Activated CD8-positive, alpha-beta T cell treated with anti-CD3 and anti-CD28 coated beads for 36 hours (primary cell): ENCODE measurements around the gene LHX4. TPM values are rescaled to one million over a fixed set of nuclear protein-coding genes. Genes with fewer than 3 reads are reported as not detected.

Experiments used
- ATAC-seq: fragments of 200-7000 bp; cut with Tn5 transposase; one replicate; pipeline ENCODE4 v1.10.0; 2021; ENCODE audit warnings: mild to moderate bottlenecking, moderate library complexity
- CTCF ChIA-PET: fragments of 350-600 bp; sonication (Branson Sonifier 250); formaldehyde crosslinking; loops from one replicate; lab custom pipeline; 2021; ENCODE audit warnings: antibody characterized with exemption; lab: Charles Lee
- POLR2A ChIA-PET: fragments of 350-600 bp; sonication (Branson Sonifier 250); formaldehyde crosslinking; loops from one replicate; lab custom pipeline; 2021; ENCODE audit warnings: antibody characterized with exemption; lab: Charles Lee
- DNase-seq: peaks from one replicate; pipeline ENCODE4 v3.0.0-alpha.2; 2020
- H3K27ac Mint-ChIP-seq: one replicate; pipeline ENCODE4 v1.8.0; 2021; ENCODE audit warnings: mild to moderate bottlenecking, mixed read lengths
- H3K27me3 Mint-ChIP-seq: one replicate; pipeline ENCODE4 v1.8.0; 2021; ENCODE audit warnings: mixed read lengths
- H3K36me3 Mint-ChIP-seq: one replicate; pipeline ENCODE4 v1.8.0; 2021; ENCODE audit warnings: low read depth, mixed read lengths
- H3K4me1 Mint-ChIP-seq: one replicate; pipeline ENCODE4 v1.8.0; 2021; ENCODE audit warnings: low read depth, mixed read lengths
- H3K4me3 Mint-ChIP-seq: one replicate; pipeline ENCODE4 v1.8.0; 2021; ENCODE audit warnings: mild to moderate bottlenecking, moderate library complexity, mixed read lengths
- H3K9me3 Mint-ChIP-seq: one replicate; pipeline ENCODE4 v1.8.0; 2021; ENCODE audit warnings: mixed read lengths
- intact Hi-C: fragments of 100-400 bp; cut with micrococcal nuclease; formaldehyde crosslinking; loops from one replicate; pipeline ENCODE4 v1.10.0; 2022
- total RNA-seq, 2 experiments: library from RNA; stranded (reverse); gene quantifications; one replicate each; pipeline ENCODE4 v1.2.3, GENCODE V29; 2021
- TF ChIP-seq, protein P1 (sequence below): fragments of 200-600 bp; IDR thresholded peaks from one replicate; pipeline ENCODE4 v1.8.0; 2022; ENCODE audit warnings: antibody characterized with exemption, mild to moderate bottlenecking

Gene LHX4
- total RNA-seq, 2 experiments from 2014 or later = not detected

DNA sequence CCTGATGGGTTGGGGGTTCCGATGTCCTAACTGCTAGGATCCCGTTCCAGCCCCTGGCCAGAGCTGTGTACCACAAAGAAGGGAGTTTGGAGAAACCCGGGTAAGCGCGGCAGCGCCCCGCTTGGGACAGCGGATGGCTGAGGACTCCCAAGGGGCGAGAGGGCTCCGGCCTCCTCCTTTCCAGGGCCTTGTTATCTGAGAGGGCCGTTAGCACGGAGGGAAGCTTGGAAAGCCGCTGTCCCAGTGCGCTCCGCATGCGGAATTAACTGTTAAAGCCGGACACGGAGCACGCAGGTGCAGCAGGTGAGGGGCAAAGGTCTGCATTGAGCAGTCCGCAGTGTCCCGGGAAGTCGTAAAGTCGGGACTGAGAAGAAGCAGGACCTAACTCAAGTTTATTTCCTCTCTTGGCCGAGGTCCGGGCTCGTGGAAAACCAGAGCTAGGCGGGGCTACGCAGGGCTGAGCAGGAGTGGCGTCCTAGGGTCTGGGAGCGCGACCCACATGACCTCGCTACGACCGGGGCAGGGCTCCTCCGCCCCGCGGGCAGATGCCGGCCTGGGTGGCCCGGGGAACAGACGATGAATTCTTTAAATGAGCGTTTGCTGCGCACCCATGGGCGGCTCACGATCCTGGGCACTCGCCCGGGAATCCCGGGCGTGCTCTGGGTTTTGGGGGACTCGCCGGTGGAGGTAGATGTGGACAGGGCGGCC, 4.5 kb downstream of the LHX4 start:
- peaks cover 31% of the 10 kb centered on the region for H3K4me1 Mint-ChIP-seq
- ChIA-PET CTCF (interaction anchor here (0.8 to 1.4 kb wide), 2 partner anchors 11 to 17 kb away, joined by 3 read pairs; no protein-coding TSS in a partner anchor), POLR2A (interaction anchor here (0.7 to 1.0 kb wide), 2 partner anchors 149 to 268 kb away, joined by 3 read pairs; partner anchors contain the start of gene ACBD6)
- no peaks in the 10 kb centered on the region for H3K9me3 Mint-ChIP-seq
- no peak overlapping the region for H3K27ac Mint-ChIP-seq
- intact Hi-C loops = no loop called here
- DNase-seq = no peak
- ATAC-seq = no peak
- H3K36me3 Mint-ChIP-seq = no peaks in the 10 kb centered on the region
- TF ChIP-seq, protein P1, sequence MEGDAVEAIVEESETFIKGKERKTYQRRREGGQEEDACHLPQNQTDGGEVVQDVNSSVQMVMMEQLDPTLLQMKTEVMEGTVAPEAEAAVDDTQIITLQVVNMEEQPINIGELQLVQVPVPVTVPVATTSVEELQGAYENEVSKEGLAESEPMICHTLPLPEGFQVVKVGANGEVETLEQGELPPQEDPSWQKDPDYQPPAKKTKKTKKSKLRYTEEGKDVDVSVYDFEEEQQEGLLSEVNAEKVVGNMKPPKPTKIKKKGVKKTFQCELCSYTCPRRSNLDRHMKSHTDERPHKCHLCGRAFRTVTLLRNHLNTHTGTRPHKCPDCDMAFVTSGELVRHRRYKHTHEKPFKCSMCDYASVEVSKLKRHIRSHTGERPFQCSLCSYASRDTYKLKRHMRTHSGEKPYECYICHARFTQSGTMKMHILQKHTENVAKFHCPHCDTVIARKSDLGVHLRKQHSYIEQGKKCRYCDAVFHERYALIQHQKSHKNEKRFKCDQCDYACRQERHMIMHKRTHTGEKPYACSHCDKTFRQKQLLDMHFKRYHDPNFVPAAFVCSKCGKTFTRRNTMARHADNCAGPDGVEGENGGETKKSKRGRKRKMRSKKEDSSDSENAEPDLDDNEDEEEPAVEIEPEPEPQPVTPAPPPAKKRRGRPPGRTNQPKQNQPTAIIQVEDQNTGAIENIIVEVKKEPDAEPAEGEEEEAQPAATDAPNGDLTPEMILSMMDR = no peak
- peaks cover 80% of the 10 kb centered on the region for H3K27me3 Mint-ChIP-seq
- H3K4me3 Mint-ChIP-seq = peak overlapping the region; percentile 12

DNA sequence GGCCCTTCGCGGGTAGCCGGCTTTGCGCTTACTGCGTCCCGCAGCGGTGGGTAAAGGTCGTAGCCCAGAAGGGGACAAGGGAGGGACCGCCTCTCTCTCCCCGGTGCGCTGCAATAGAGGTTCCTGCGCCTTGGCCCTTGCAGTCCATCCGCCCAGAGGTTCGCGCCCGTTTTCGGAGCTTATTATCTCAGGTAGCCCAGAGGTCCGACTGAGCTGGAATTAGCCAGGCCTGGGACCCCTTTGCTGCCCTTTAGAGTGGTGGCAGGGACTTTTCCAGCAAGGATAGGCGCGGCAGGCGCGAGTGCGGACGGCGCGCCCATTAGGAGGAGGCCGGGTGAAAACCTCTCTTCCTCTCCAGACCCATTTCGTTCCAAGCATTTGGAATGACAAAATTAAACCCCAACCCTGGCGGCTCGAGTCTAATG, 5.0 kb downstream of the LHX4 start:
- ATAC-seq = no peak
- ChIA-PET CTCF (interaction anchor here (1.4 kb wide), 1 partner anchor 18 kb away, joined by 3 read pairs; no protein-coding TSS in a partner anchor), POLR2A (no interaction called here)
- H3K27me3 Mint-ChIP-seq = peaks cover 82% of the 10 kb centered on the region
- H3K9me3 Mint-ChIP-seq = no peaks in the 10 kb centered on the region
- DNase-seq = no peak
- no peak overlapping the region for H3K27ac Mint-ChIP-seq
- TF ChIP-seq, protein P1 = no peak
- intact Hi-C loops = no loop called here
- H3K4me3 Mint-ChIP-seq = no peak overlapping the region
- H3K36me3 Mint-ChIP-seq = no peaks in the 10 kb centered on the region
- H3K4me1 Mint-ChIP-seq = peaks cover 31% of the 10 kb centered on the region

DNA sequence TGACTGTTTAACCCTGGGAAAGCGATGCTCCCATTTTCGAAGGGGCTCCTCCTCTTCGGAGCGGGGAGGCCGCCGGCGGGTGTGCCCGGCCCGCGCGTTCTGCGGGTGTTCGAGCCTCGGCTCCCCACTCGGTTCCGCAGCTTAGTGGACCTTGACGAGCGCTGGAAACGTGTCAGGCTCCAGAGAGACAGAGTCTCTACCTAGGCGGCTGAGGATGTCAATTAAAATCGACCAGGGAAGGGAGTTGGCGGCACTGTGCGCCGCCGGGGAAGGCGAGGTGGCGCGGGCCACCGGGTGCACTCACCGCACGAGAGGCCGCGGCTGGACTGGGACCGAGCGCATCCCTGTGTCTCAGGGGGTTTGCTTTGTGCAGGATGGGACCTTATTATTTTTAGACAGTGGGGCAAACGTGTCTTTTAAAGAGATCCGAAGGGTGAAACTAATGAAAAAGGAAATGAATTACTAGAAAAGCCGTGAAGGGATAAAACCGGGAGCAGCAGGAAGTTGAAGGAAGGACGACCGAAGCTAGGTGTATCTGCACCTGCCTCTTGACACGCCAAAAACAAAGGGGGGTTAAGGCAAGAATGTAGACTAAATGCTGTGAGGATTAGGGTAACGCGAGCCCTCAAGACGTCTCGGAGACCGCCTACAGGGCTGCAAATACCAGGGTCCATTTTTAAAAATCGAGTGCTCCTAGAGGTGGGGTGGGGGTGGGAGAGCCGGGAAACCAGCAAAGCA, 5.6 kb downstream of the LHX4 start:
- ChIA-PET CTCF (interaction anchor here (1.2 to 1.4 kb wide), 2 partner anchors 13 to 18 kb away, joined by 3 read pairs; no protein-coding TSS in a partner anchor), POLR2A (interaction anchor here (0.9 kb wide), 1 partner anchor 22 kb away, joined by 4 read pairs; no protein-coding TSS in a partner anchor)
- no peak overlapping the region for H3K27ac Mint-ChIP-seq
- H3K4me3 Mint-ChIP-seq = no peak overlapping the region
- H3K27me3 Mint-ChIP-seq = peaks cover 85% of the 10 kb centered on the region
- intact Hi-C loops = no loop called here
- H3K9me3 Mint-ChIP-seq = no peaks in the 10 kb centered on the region
- no peaks in the 10 kb centered on the region for H3K36me3 Mint-ChIP-seq
- no peak for ATAC-seq
- TF ChIP-seq, protein P1 = no peak
- peaks cover 31% of the 10 kb centered on the region for H3K4me1 Mint-ChIP-seq
- DNase-seq = no peak

DNA sequence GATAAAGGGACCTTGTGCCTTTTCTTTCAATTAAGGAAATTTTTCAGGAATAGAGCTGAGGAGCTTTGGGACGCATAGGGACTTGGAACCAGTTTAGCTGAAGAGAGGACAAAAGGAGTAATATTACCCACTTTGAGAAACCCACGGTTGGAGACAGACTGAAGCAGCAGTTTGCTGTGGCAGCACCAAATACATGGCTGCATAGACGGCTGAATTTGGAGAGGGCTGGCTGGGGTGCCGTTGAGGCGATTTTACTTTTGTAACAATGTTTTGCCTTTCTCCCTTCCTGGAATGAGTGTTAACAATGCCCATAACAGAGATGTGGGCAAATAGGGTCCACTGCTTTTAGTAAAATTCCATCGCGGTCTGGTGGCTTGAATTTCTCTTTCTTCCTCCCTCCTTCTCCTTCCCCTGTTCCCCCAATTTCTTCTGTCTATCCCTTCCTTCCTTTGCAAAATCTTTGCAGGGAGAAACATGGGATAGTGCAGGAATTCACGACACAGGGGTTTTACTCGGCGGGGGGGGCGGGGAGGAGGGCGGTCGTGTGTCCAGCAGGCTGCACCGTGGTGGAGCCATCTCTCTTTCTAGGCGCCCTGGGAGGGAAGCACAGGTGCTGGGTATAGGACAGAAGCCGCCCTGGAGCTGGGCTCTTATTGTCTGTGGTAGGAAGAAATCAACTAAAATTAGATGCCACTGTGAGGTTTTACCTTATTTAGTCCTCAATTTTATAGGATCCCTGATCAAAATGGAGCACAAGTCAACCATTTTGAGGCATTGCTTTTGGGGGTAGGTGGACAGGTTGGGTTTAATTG, 6.8 kb downstream of the LHX4 start:
- peaks cover 26% of the 10 kb centered on the region for H3K4me1 Mint-ChIP-seq
- no peak overlapping the region for H3K27ac Mint-ChIP-seq
- H3K4me3 Mint-ChIP-seq = no peak overlapping the region
- intact Hi-C loops = no loop called here
- H3K27me3 Mint-ChIP-seq = peaks cover 84% of the 10 kb centered on the region
- H3K9me3 Mint-ChIP-seq = no peaks in the 10 kb centered on the region
- no peak for DNase-seq
- POLR2A ChIA-PET = interaction anchor here (0.9 kb wide), 1 partner anchor 23 kb away, joined by 4 read pairs; no protein-coding TSS in a partner anchor
- ATAC-seq = no peak
- no peaks in the 10 kb centered on the region for H3K36me3 Mint-ChIP-seq
- TF ChIP-seq, protein P1 = no peak
- CTCF ChIA-PET = interaction anchor here (1.2 kb wide), 1 partner anchor 14 kb away, joined by 3 read pairs; no protein-coding TSS in a partner anchor
